H9 (cell line): ENCODE measurements around the gene MRPL54. TPM values are rescaled to one million over a fixed set of nuclear protein-coding genes. Genes with fewer than 3 reads are reported as not detected.

Source experiments
- DNase-seq: peaks from one replicate; pipeline ENCODE4 v3.0.0-alpha.2; 2017
- H2AFZ ChIP-seq: one replicate; pipeline ENCODE4 v1.6.1; 2013; ENCODE audit warnings: mild to moderate bottlenecking, low read length, control low read depth, moderate library complexity
- H2AK5ac ChIP-seq: 2 replicates; pipeline ENCODE4 v1.6.1; 2013; ENCODE audit warnings: low read length, control low read depth, mixed read lengths; ENCODE audit not compliant: insufficient read length
- H2BK120ac ChIP-seq: one replicate; pipeline ENCODE4 v1.6.1; 2013; ENCODE audit warnings: low read depth, mild to moderate bottlenecking, low read length, control low read depth, inconsistent platforms; ENCODE audit not compliant: poor library complexity, severe bottlenecking
- H2BK12ac ChIP-seq: 2 replicates; pipeline ENCODE4 v1.6.1; 2013; ENCODE audit warnings: low read length, control low read depth, mixed read lengths, low read depth; ENCODE audit not compliant: insufficient read length
- H2BK15ac ChIP-seq: 2 replicates; pipeline ENCODE4 v1.6.1; 2013; ENCODE audit warnings: low read depth, low read length, control low read depth
- H2BK20ac ChIP-seq: one replicate; pipeline ENCODE4 v1.6.1; 2013; ENCODE audit warnings: low read depth, mild to moderate bottlenecking, low read length, control low read depth, inconsistent platforms; ENCODE audit not compliant: poor library complexity, severe bottlenecking
- H2BK5ac ChIP-seq: 2 replicates; pipeline ENCODE4 v1.6.1; 2013; ENCODE audit warnings: low read length, control low read depth, mixed read lengths; ENCODE audit not compliant: insufficient read length
- H3K14ac ChIP-seq: 2 replicates; pipeline ENCODE4 v1.6.1; 2013; ENCODE audit warnings: low read length, control low read depth; ENCODE audit not compliant: insufficient read depth
- H3K18ac ChIP-seq: 2 replicates; pipeline ENCODE4 v1.6.1; 2013; ENCODE audit warnings: low read depth, mild to moderate bottlenecking, mixed read lengths, low read length, control low read depth; ENCODE audit not compliant: insufficient read length
- H3K23ac ChIP-seq: 2 replicates; pipeline ENCODE4 v1.6.1; 2013; ENCODE audit warnings: low read length, control low read depth, mixed read lengths, low read depth; ENCODE audit not compliant: insufficient read length
- H3K23me2 ChIP-seq: 2 replicates; pipeline ENCODE4 v1.6.1; 2013; ENCODE audit warnings: low read depth, mild to moderate bottlenecking, mixed read lengths, low read length, control low read depth; ENCODE audit not compliant: insufficient read length, poor library complexity, severe bottlenecking
- H3K27ac ChIP-seq: 2 replicates; pipeline ENCODE4 v1.5.1; 2013; ENCODE audit warnings: low read length, control low read depth, mixed read lengths, low read depth; ENCODE audit not compliant: insufficient read length
- H3K27me3 ChIP-seq: 2 replicates; pipeline ENCODE4 v1.6.1; 2013; ENCODE audit warnings: low read length, control low read depth, inconsistent platforms; ENCODE audit not compliant: insufficient read depth
- H3K4ac ChIP-seq: 2 replicates; pipeline ENCODE4 v1.6.1; 2013; ENCODE audit warnings: low read depth, mild to moderate bottlenecking, control low read depth, inconsistent platforms, low read length, moderate library complexity
- H3K4me1 ChIP-seq: 2 replicates; pipeline ENCODE4 v1.6.1; 2013; ENCODE audit warnings: low read length, control low read depth, inconsistent platforms; ENCODE audit not compliant: insufficient read depth
- H3K4me2 ChIP-seq: 2 replicates; pipeline ENCODE4 v1.6.1; 2013; ENCODE audit warnings: low read length, control low read depth, mixed read lengths; ENCODE audit not compliant: insufficient read length, insufficient read depth
- H3K56ac ChIP-seq: 2 replicates; pipeline ENCODE4 v1.6.1; 2013; ENCODE audit warnings: low read depth, mild to moderate bottlenecking, mixed read lengths, low read length, control low read depth; ENCODE audit not compliant: insufficient read length
- H3K79me1 ChIP-seq: 2 replicates; pipeline ENCODE4 v1.6.1; 2013; ENCODE audit warnings: low read depth, mild to moderate bottlenecking, moderate library complexity, low read length, control low read depth, inconsistent platforms; ENCODE audit not compliant: insufficient read depth, poor library complexity, severe bottlenecking
- H3K79me2 ChIP-seq: 2 replicates; pipeline ENCODE4 v1.6.1; 2013; ENCODE audit warnings: low read length, control low read depth, inconsistent platforms; ENCODE audit not compliant: insufficient read depth
- H3K9ac ChIP-seq: 2 replicates; pipeline ENCODE4 v1.6.1; 2013; ENCODE audit warnings: low read length, control low read depth, mixed read lengths; ENCODE audit not compliant: insufficient read length; ENCODE audit errors: extremely low read depth
- H3K9me3 ChIP-seq: one replicate; pipeline ENCODE4 v1.6.1; 2013; ENCODE audit warnings: low read depth, low read length, inconsistent platforms; ENCODE audit not compliant: control insufficient read depth
- H3T11ph ChIP-seq: one replicate; pipeline ENCODE4 v1.6.1; 2013; ENCODE audit warnings: mild to moderate bottlenecking, low read length, control low read depth, inconsistent platforms
- H4K20me1 ChIP-seq: one replicate; pipeline ENCODE4 v1.6.1; 2013; ENCODE audit not compliant: control insufficient read depth, insufficient read length, insufficient read depth
- H4K5ac ChIP-seq: 2 replicates; pipeline ENCODE4 v1.6.1; 2013; ENCODE audit warnings: low read depth, mild to moderate bottlenecking, mixed read lengths, low read length, control low read depth; ENCODE audit not compliant: insufficient read length
- H4K8ac ChIP-seq: replicated peaks from 2 replicates; pipeline ENCODE4 v1.6.1; 2013; ENCODE audit warnings: low read length, control low read depth, mixed read lengths, low read depth; ENCODE audit not compliant: insufficient read length
- H4K91ac ChIP-seq: 2 replicates; pipeline ENCODE4 v1.6.1; 2013; ENCODE audit warnings: low read depth, mild to moderate bottlenecking, moderate library complexity, mixed read lengths, low read length, control low read depth; ENCODE audit not compliant: insufficient read length
- H3K27ac Mint-ChIP-seq, 3 experiments: 2 replicates in 2 of 3; 3 replicates in 1 of 3; pipeline ENCODE4 v1.8.0; 2020 to 2021; ENCODE audit warnings: mixed read lengths in 3 of 3, mild to moderate bottlenecking in 1 of 3, moderate library complexity in 1 of 3
- H3K27me3 Mint-ChIP-seq: 2 replicates; pipeline ENCODE4 v1.8.0; 2021; ENCODE audit warnings: low read depth, mild to moderate bottlenecking, moderate library complexity, mixed read lengths
- H3K36me3 Mint-ChIP-seq, 3 experiments: 2 replicates in 2 of 3; 3 replicates in 1 of 3; pipeline ENCODE4 v1.8.0; 2020 to 2021; ENCODE audit warnings: low read depth in 3 of 3, mixed read lengths in 3 of 3; ENCODE audit not compliant: insufficient read depth in 1 of 3
- H3K4me1 Mint-ChIP-seq, 2 experiments: 2 replicates each; pipeline ENCODE4 v1.8.0; 2020; ENCODE audit warnings: mixed read lengths in 2 of 2
- H3K4me3 Mint-ChIP-seq, 2 experiments: 2 replicates in 1 of 2; 3 replicates in 1 of 2; pipeline ENCODE4 v1.8.0; 2020 to 2021; ENCODE audit warnings: mild to moderate bottlenecking in 2 of 2, mixed read lengths in 2 of 2, moderate library complexity in 1 of 2
- H3K9me3 Mint-ChIP-seq, 2 experiments: 2 replicates in 1 of 2; 3 replicates in 1 of 2; pipeline ENCODE4 v1.8.0; 2020; ENCODE audit warnings: mild to moderate bottlenecking in 2 of 2, mixed read lengths in 2 of 2, moderate library complexity in 1 of 2
- CTCF ChIP-seq: fragments of 200-600 bp; sonication (generic); conservative IDR thresholded peaks from 3 replicates; pipeline ENCODE4 v1.8.0; 2021; ENCODE audit warnings: antibody characterized with exemption, mild to moderate bottlenecking
- WGBS: extraction: QIAGEN DNeasy Blood & Tissue Kit; methylation state at CpG from one replicate; pipeline ENCODE4 v1.1.7; 2013; ENCODE audit warnings: missing lambda C conversion rate, low lambda C conversion rate, mixed read lengths; ENCODE audit not compliant: insufficient read length; ENCODE audit errors: extremely low coverage; 5-methylcytosine and 5-hydroxymethylcytosine counted together
- total RNA-seq: library from RNA; stranded (reverse); gene quantifications from 2 replicates; pipeline ENCODE4 v1.2.1, GENCODE V29; 2021

The MRPL54 gene
- total RNA-seq, 1 experiment from 2014 or later, result 60.0 TPM

DNA sequence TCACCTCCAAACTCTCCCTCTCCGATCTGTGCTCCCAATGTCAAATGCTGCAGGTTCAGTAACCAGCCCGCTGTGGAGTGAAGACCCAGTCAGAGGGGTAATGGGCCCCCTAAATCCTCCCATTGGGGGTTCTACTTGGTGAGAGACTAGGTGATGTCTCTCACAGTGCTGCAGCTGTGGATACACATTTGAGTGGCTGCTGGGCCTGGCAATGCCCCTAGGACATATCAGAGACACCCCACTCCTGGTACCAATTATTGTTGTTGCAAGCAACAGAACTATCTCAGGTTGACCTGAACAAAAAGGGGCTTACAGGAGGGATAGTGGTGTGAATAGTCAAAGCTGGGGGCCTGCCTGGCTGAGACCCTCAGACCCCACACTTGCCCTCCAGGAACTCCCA, 19.1 kb downstream of the MRPL54 start:
- peaks cover 19% of the 10 kb centered on the region for H3K9me3 ChIP-seq
- H2BK12ac ChIP-seq, result no peak overlapping the region
- no peaks in the 10 kb centered on the region for H3K4me1 ChIP-seq
- no peaks in the 10 kb centered on the region for H4K20me1 ChIP-seq
- H4K5ac ChIP-seq, result no peak overlapping the region
- H3K79me2 ChIP-seq, result no peaks in the 10 kb centered on the region
- no peak overlapping the region for H3T11ph ChIP-seq
- H3K23me2 ChIP-seq, result no peaks in the 10 kb centered on the region
- Mint-ChIP-seq H3K4me1 (peaks cover 2 to 5% of the 10 kb centered on the region in 2 experiments; a peak in 2 of 4 replicates), H3K27me3 (peaks cover 40% of the 10 kb centered on the region), H3K27ac (no peak overlapping the region), H3K36me3 (peaks cover 21 to 24% (median 21%) of the 10 kb centered on the region in 3 experiments), H3K4me3 (no peak overlapping the region), H3K9me3 (peaks cover 21 to 23% of the 10 kb centered on the region in 2 experiments)
- no peak overlapping the region for H2AK5ac ChIP-seq
- H3K4ac ChIP-seq, result no peak overlapping the region
- no peak overlapping the region for H3K18ac ChIP-seq
- H3K9ac ChIP-seq, result no peak overlapping the region
- H3K23ac ChIP-seq, result no peak overlapping the region
- no peak overlapping the region for H3K27ac ChIP-seq
- no peak overlapping the region for H2BK120ac ChIP-seq
- no peak for DNase-seq
- no peak for TF ChIP-seq CTCF
- H4K91ac ChIP-seq, result no peak overlapping the region
- no CpG with 5 or more reads among the region's 2 CpGs for WGBS
- no peak overlapping the region for H2BK5ac ChIP-seq
- no peak overlapping the region for H2BK15ac ChIP-seq
- H3K56ac ChIP-seq, result no peak overlapping the region
- H2BK20ac ChIP-seq, result no peak overlapping the region
- no peak overlapping the region for H3K14ac ChIP-seq
- no peaks in the 10 kb centered on the region for H3K79me1 ChIP-seq
- peaks cover 2% of the 10 kb centered on the region; the same call in 1 of the 2 replicates for H3K27me3 ChIP-seq
- no peak overlapping the region for H4K8ac ChIP-seq
- no peak overlapping the region for H2AFZ ChIP-seq
- no peak overlapping the region for H3K4me2 ChIP-seq
